Measurements from ENCODE around the gene MAGEA12.
"Not testable (repeated sequence)": the region's sequence is repeated elsewhere in the genome, so short reads cannot be mapped to it uniquely, and the experiment has no call there.

Gene MAGEA12

GRCh38 chrX:152733261-152733975 is at the start of gene MAGEA12, which contains the start of gene CSAG1:
Gene MAGEA12 (plus strand): TSS chrX:152733757. CDS start chrX:152736162, 2,405 bp downstream.
Gene CSAG1 (minus strand): TSS chrX:152733721. CDS start chrX:152732460, 1,261 bp downstream.
- Mint-ChIP-seq H3K4me1 (no peaks in the 10 kb centered on the region), H3K27ac (no peak within 1 kb of the TSS), H3K4me3 (no peak within 1 kb of the TSS), H3K36me3 (no peaks in the 10 kb centered on the region), H3K9me3 (no peaks in the 10 kb centered on the region), H3K27me3 (peaks cover 3% of the 10 kb centered on the region)
- no peak for DNase-seq
- CTCF ChIA-PET: no interaction called here

GRCh38 chrX:152697952-152698931 is 35.3 kb upstream of the MAGEA12 start, which contains the start of gene MAGEA3:
Gene MAGEA3 (plus strand): TSS chrX:152698794. CDS start chrX:152700833, 2,039 bp downstream.
- H3K36me3 Mint-ChIP-seq, H3K27me3 Mint-ChIP-seq, H3K9me3 Mint-ChIP-seq, DNase-seq, H3K4me1 Mint-ChIP-seq, H3K27ac Mint-ChIP-seq, H3K4me3 Mint-ChIP-seq, CTCF ChIA-PET: not testable (repeated sequence)

- H3K36me3 Mint-ChIP-seq, H3K4me3 Mint-ChIP-seq, H3K27me3 Mint-ChIP-seq, H3K4me1 Mint-ChIP-seq, CTCF ChIA-PET, H3K9me3 Mint-ChIP-seq, DNase-seq, H3K27ac Mint-ChIP-seq: not testable (repeated sequence)
These were observed 33.2 kb upstream of the MAGEA12 start for GRCh38 chrX:152700390-152700789.

- H3K36me3 Mint-ChIP-seq, H3K4me1 Mint-ChIP-seq, CTCF ChIA-PET, H3K4me3 Mint-ChIP-seq, H3K27me3 Mint-ChIP-seq, H3K27ac Mint-ChIP-seq, H3K9me3 Mint-ChIP-seq, DNase-seq: not testable (repeated sequence)
These were observed 27.1 kb upstream of the MAGEA12 start for GRCh38 chrX:152706500-152706899.

- H3K36me3 Mint-ChIP-seq, H3K4me3 Mint-ChIP-seq, CTCF ChIA-PET, H3K27me3 Mint-ChIP-seq, DNase-seq, H3K27ac Mint-ChIP-seq, H3K4me1 Mint-ChIP-seq, H3K9me3 Mint-ChIP-seq: not testable (repeated sequence)
These were observed 24.4 kb upstream of the MAGEA12 start, which contains the start of gene CSAG2 for GRCh38 chrX:152709173-152709572. Gene CSAG2 (minus strand): TSS chrX:152709273. CDS start chrX:152709112, 161 bp downstream.

- H3K27me3 Mint-ChIP-seq, H3K4me3 Mint-ChIP-seq, H3K27ac Mint-ChIP-seq, CTCF ChIA-PET, H3K36me3 Mint-ChIP-seq, H3K9me3 Mint-ChIP-seq, H3K4me1 Mint-ChIP-seq, DNase-seq: not testable (repeated sequence)
These were observed 20.4 kb upstream of the MAGEA12 start for GRCh38 chrX:152713195-152713594.

GRCh38 chrX:152713815-152714787 is 19.5 kb upstream of the MAGEA12 start, which contains the start of gene MAGEA2B:
Gene MAGEA2B (plus strand): TSS chrX:152714628. CDS start chrX:152717107, 2,479 bp downstream.
- H3K27me3 Mint-ChIP-seq, H3K36me3 Mint-ChIP-seq, H3K4me3 Mint-ChIP-seq, DNase-seq, CTCF ChIA-PET, H3K4me1 Mint-ChIP-seq, H3K27ac Mint-ChIP-seq, H3K9me3 Mint-ChIP-seq: not testable (repeated sequence)

- Mint-ChIP-seq H3K27ac (no peak overlapping the region), H3K9me3 (no peaks in the 10 kb centered on the region), H3K4me3 (no peak overlapping the region), H3K27me3 (peaks cover 9% of the 10 kb centered on the region), H3K36me3 (no peaks in the 10 kb centered on the region), H3K4me1 (no peaks in the 10 kb centered on the region)
- CTCF ChIA-PET: no interaction called here
- DNase-seq: no peak
These were observed 8.1 kb upstream of the MAGEA12 start for GRCh38 chrX:152725409-152725808.

GRCh38 chrX:152734143-152734858 is 744 bp downstream of the MAGEA12 start:
- not testable (repeated sequence) for H3K4me1 Mint-ChIP-seq, DNase-seq, H3K36me3 Mint-ChIP-seq

GRCh38 chrX:152735101-152735500 is 1.5 kb downstream of the MAGEA12 start:
- H3K4me1 Mint-ChIP-seq: no peaks in the 10 kb centered on the region

More at GRCh38 chrX:152734143-152734858, 744 bp downstream of the MAGEA12 start:
- H3K4me3 Mint-ChIP-seq, H3K27me3 Mint-ChIP-seq, CTCF ChIA-PET, H3K9me3 Mint-ChIP-seq, H3K27ac Mint-ChIP-seq: not testable (repeated sequence)

GRCh38 chrX:152735860-152736511 is 2.4 kb downstream of the MAGEA12 start:
- H3K27ac Mint-ChIP-seq: no peak overlapping the region
- no peaks in the 10 kb centered on the region for H3K4me1 Mint-ChIP-seq
- no peak overlapping the region for H3K4me3 Mint-ChIP-seq
- no peaks in the 10 kb centered on the region for H3K9me3 Mint-ChIP-seq
- DNase-seq: no peak
- peaks cover 3% of the 10 kb centered on the region for H3K27me3 Mint-ChIP-seq
- no peaks in the 10 kb centered on the region for H3K36me3 Mint-ChIP-seq
- CTCF ChIA-PET: no interaction called here

More at GRCh38 chrX:152735101-152735500, 1.5 kb downstream of the MAGEA12 start:
- no peaks in the 10 kb centered on the region for H3K9me3 Mint-ChIP-seq
- CTCF ChIA-PET: no interaction called here
- no peaks in the 10 kb centered on the region for H3K36me3 Mint-ChIP-seq
- no peak for DNase-seq
- no peak overlapping the region for H3K27ac Mint-ChIP-seq
- H3K4me3 Mint-ChIP-seq: no peak overlapping the region
- peaks cover 3% of the 10 kb centered on the region for H3K27me3 Mint-ChIP-seq

- H3K4me3 Mint-ChIP-seq, CTCF ChIA-PET, H3K9me3 Mint-ChIP-seq, DNase-seq, H3K36me3 Mint-ChIP-seq, H3K27me3 Mint-ChIP-seq, H3K27ac Mint-ChIP-seq, H3K4me1 Mint-ChIP-seq: not testable (repeated sequence)
These were observed 3.0 kb downstream of the MAGEA12 start for GRCh38 chrX:152736528-152736927.

GRCh38 chrX:152738560-152738959 is 5.0 kb downstream of the MAGEA12 start:
- H3K27ac Mint-ChIP-seq: no peak overlapping the region
- DNase-seq: no peak
- H3K27me3 Mint-ChIP-seq: peaks cover 3% of the 10 kb centered on the region
- no peak overlapping the region for H3K4me3 Mint-ChIP-seq
- CTCF ChIA-PET: no interaction called here
- H3K36me3 Mint-ChIP-seq: no peaks in the 10 kb centered on the region
- no peaks in the 10 kb centered on the region for H3K4me1 Mint-ChIP-seq
- H3K9me3 Mint-ChIP-seq: no peaks in the 10 kb centered on the region

All from activated naive CD4-positive, alpha-beta T cell treated with anti-CD3 and anti-CD28 coated beads, Interleukin-2, amount 10 ng/mL, durations not matched to agents 7 days and 5 days (primary cell).